Stromal cell of bone marrow (primary cell): Measurements from ENCODE around the gene STRADA.

Source experiments
- DNase-seq: peaks from one replicate; pipeline ENCODE4 v3.0.0-alpha.2; 2012; ENCODE audit warnings: low read depth

The STRADA gene

DNA sequence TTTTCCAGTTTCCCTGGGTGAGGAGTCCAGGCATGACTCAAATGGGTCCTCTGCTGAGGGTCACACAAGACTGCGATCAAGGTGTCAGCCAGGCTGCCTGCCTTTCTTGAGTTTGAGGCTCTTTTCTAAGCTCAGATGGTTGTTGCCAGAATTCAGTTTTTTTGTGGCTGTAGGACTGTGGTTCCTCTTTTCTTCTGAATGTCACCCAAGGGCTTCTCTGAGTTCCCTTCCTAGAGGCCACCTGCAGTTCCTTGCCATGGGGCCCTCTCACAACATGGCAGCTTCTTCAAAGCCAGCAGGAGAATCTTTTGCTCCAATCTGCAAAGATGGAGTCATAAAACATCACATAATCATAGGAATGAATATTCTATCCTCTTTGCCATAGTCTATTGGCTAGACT is 59.2 kb downstream of the STRADA start:
- DNase-seq, result no peak

DNA sequence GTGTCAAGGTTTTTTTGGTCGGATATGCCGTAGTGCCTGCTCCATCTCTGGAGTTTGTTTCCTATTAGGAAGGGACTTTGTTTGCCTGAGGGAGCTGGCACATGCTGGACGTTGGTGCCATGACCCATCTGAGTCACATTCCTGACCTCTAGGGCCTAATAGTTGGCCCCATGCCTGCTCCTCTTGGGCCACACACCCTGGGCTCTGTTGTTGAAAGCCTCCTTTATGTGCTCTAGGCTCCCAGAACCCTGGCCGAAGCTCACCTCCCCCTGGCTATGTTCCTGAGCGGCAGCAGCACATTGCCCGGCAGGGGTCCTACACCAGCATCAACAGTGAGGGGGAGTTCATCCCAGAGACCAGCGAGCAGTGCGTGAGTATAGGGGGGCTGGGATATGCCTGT is 60.1 kb downstream of the STRADA start:
- DNase-seq, result no peak

DNA sequence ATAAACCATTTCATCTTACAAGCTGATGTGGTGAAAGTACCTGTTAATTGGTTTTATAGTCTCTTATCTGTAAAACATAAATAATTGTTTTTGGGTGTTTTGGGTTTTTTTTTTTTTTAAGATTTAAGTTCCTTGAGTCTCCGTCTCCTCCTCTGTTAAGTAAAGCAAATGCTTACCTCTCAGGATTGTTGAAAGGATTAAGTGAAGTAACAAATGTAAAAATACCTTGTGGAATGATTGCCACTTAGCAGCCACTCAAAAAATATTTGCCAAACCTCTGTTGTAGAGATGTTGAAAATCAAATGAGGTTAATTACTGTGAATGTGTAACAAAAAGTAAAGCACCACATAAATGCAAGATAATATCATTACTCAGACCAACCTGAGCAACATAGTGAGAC is 60.9 kb downstream of the STRADA start:
- DNase-seq, result no peak

DNA sequence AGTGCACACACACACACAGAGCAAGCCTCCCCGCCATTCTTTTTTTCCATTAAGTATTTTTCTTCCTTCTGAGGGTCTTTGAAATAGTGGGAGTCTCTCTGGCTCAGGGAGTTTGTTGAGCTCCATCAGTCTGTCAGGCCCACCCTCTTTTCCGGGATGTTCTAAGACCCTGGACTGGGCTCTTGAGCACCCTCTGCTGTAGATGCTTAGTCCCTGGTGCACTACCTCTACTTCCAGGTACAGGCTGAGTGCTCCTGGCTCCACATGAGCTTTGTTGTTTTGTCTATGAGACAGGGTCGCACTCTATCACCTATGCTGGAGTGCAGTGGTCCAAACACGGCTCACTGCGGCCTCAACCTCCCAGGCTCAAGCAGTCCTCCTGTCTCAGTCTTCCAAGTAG is 62.4 kb downstream of the STRADA start:
- DNase-seq, result no peak

DNA sequence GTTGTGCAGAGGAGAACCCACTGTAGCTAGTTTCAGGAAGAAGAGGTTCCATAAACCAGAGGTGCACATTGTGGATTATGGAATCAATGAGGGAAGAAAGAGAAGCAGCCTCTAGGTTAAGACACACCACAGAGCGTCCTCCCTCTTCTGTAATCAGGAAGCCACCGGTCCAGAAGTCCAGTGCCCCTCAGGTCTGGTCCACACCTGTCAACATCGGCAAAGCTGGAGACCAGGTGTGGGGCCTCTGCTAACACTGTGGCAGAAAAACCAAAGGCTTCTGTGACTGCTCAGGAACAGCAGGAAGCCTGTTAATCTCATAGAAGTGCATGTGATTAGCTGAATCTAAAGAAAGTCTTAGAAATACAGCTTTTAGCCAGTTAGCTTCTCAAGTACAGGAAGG is 65.0 kb downstream of the STRADA start:
- DNase-seq, result no peak

DNA sequence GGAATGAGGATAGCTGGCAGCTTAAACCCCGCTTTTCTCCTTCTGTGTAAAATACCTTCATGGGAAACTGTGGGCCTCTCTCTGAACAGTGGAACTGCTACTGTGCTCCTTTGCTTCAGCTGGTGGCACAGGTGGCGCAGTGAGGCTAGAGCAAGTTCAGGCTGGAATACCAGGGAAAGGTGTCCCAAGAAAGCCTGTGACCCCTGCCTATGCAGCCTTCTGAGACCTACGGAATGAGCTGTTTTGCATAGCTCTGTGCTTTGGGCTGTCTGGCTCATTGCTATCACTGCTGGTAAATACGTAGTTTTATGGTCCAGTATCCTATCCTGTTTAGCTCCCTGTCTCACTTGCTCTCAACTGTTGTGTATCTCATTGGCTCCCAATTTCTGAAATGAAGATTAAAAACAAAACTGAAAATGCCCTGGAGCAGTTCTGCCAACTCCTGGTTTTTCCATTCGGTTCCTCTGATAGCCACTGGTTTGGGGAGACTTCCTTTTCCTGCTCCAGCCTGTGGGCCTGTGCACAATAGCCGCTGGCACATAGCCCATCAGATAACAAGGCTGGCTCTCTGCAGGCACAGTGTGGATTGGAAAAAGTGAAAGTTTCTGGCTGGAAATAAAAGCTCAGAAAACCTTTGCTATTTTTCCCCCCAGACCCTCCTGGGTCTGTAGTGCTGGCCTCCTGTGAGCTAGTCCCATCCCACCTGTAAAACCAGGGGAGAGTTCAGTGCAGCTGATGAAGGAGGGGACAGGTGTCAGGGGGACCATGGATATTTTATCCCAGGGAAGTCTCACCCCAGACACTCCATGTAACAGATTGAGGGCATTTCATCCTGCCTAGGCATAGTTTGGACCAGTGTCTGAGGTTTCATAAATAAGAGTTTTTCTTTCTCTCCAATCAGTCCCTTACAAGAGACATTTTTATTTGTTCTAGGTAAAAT is 65.7 kb downstream of the STRADA start:
- DNase-seq, result peak; percentile 81

DNA sequence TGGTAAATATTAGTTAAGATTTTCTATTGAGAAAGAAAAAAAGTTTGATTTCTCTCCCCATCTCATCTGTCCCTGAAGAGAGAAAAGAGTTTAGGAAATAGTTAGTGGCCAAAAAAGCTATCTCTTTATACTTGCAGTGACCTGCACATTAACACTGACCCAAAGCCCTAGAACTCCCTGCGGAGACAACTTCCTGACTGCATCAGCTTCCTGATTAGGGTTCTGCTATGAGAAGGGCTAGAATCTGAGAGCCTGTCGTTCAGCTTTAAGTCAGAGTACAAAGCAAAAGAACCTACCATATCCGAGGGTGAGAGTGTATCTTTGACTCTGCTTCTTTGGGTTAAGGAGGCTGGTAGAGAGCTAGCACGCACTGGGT is 66.4 kb downstream of the STRADA start:
- no peak for DNase-seq

DNA sequence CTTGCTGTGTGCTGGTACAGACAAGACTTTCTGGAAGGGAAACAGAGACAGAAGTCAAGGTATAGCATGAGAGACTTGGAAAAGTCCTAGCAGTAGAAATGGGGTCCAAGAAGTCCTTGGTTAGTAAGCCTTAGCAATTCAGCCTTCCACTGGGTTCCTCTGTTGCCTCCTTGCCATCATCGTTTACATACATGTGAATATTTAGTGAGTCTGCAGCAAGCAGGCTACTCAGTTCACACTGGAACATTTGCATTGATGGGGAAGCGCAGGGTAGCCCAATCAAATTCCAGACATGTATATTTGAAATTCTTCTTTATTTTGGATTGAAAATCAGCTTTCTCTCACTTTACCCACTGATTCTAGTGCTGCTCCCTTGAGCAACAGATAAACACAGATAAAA is 68.7 kb downstream of the STRADA start:
- no peak for DNase-seq

DNA sequence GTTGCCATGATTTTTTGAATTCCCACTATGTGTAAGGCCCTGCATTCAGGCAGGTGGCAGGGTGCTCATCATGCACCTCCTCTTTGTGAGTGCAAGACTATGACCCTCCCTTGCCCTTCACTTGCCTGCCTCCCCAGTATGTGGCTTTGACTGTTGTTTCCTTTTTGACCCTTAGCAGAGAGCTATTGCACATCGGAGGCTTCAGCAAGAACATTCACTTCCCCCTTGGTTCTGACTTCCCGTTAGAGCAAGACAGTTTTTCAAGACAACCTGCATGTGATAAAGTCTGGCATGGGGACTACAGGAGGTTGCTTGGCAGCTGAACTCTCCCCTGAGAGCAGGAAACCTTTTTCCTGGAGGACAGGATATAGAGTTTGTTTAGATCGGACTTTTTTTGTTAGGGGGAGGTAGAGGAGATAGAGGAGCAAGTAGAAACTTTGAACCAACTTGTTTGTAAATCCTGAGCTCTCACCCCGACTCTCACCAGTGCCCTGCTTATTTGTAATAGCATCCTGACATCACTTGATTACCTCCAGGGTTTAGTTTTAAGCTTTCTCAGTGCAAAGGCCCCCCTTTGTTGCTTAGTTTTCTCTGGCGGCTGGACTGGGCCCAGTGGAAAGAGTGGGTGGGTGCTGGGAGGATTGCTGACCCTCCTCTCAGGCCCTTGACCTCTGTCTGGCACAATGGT is 75.9 kb downstream of the STRADA start:
- DNase-seq, result no peak

DNA sequence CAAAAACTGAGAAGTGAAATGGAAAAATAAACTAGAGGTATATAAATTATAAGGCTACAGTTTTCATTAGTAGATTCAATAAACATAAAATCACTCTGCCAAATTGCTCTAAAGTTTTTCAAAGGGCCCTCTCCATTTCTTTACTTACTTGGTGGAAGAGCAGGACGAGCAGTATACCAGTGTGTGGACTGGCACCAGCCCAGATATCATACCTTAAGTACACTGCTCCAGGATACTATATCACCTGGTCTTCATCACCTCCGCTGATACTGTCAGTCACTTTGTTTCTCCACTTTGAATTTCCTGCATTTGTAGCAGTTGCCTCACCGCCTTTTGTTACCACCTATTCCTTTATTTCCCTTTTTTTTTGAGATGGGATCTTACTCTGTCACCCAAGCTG is 81.7 kb downstream of the STRADA start:
- no peak for DNase-seq

DNA sequence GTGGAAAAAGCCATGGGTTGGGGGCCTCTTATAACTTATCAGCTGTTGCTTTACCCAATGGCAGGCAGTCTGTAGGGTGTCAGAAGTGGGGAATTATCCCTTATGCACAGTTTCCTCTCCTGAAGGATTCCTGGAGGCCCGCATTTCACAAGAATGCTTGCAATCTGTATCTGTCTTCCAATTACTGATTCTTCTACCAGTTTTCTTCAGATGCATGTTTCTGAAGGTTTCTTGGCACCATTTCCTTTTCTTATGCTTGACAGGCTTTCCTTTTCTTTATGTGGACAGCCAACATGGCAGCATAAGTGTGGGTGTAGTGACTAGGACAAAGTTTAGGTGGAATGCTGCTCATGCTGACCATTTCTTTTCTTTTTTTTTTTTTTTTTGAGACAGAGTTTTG is 83.2 kb downstream of the STRADA start:
- DNase-seq, result no peak

DNA sequence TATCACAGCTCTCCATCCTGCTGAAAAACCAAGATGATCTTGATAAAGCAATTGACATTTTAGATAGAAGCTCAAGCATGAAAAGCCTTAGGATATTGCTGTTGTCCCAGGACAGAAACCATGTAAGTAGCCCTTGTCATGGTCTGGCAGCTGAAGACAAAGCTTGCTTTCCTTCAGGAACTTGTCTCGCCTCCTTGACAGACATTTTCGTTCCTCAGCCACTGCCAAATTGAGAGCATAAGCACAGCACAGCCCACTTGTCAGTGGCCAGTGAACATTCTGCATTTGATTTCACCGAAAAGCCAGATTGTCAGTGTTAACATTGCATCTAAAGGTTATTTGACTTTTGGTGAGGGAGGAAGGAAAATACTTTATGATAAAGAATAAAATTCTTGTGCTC is 83.8 kb downstream of the STRADA start:
- DNase-seq, result no peak

DNA sequence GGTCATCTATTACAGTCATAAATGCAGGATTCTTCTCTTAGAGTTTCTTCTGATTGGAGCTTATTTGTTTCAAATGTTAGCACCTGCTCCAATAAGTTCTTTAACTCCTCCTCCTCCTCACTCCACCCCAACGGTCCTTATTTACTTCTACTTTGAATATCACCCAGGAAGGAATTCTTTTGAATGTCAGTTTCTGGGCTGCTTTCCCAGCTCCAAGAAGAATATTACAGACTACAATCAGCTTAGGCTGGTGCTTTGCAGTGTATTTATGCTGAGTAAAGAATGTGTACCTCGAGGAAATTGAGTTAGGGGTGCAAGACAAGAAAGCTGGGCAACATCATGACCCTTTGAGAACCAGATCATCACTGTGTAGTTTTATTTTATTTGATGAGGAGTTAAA is 88.5 kb downstream of the STRADA start:
- no peak for DNase-seq
